Upper lobe of left lung (tissue), 6 donors: ENCODE results near the gene CYP4B1. TPM values are rescaled to one million over a fixed set of nuclear protein-coding genes. Genes with fewer than 3 reads are reported as not detected.

Source experiments
- ATAC-seq, 2 donors: fragments of 200-7000 bp; cut with Tn5 transposase; one replicate each; pipeline ENCODE4 v1.9.1; 2022; ENCODE audit warnings: mild to moderate bottlenecking in 2 of 2, moderate library complexity in 2 of 2; ENCODE audit not compliant: low FRiP score in 2 of 2
- DNase-seq, 2 donors: peaks; one replicate each; pipeline ENCODE4 v3.0.0-alpha.2; 2019 to 2020
- H3K27ac ChIP-seq, 4 donors: fragments of 200-600 bp; sonication (generic); one replicate each; pipeline ENCODE4 v1.5.1; 2016 to 2019
- H3K27me3 ChIP-seq, 4 donors: fragments of 200-600 bp; sonication (generic); one replicate each; pipeline ENCODE4 v1.5.1; 2017 to 2019
- H3K36me3 ChIP-seq, 4 donors: fragments of 200-600 bp; sonication (generic); one replicate each; pipeline ENCODE4 v1.5.1; 2016 to 2019
- H3K4me1 ChIP-seq, 4 donors: fragments of 200-600 bp; sonication (generic); one replicate each; pipeline ENCODE4 v1.5.1; 2018 to 2019
- H3K4me3 ChIP-seq, 4 donors: fragments of 200-600 bp; sonication (generic); one replicate each; pipeline ENCODE4 v1.5.1; 2017 to 2019; ENCODE audit warnings: mild to moderate bottlenecking in 2 of 4, moderate library complexity in 1 of 4
- H3K9me3 ChIP-seq, 4 donors: fragments of 200-600 bp; sonication (generic); one replicate each; pipeline ENCODE4 v1.5.1; 2018 to 2019
- CTCF ChIP-seq, 6 experiments: fragments of 450-650 bp in 4 of 6; fragments of 200-600 bp in 2 of 6; sonication (generic) in 2 of 6; IDR thresholded peaks; one replicate each; pipeline ENCODE4 v1.5.1; 2016 to 2019; ENCODE audit warnings: antibody characterized with exemption in 6 of 6
- EP300 ChIP-seq, 4 donors: sonication (generic); formaldehyde crosslinking; IDR thresholded peaks; one replicate each; pipeline ENCODE4 v1.5.1; 2017; ENCODE audit warnings: antibody characterized with exemption in 4 of 4, control low read depth in 2 of 4
- POLR2A ChIP-seq, 4 donors: fragments of 450-650 bp; IDR thresholded peaks; one replicate each; pipeline ENCODE4 v1.5.1; 2016 to 2017; ENCODE audit warnings: antibody characterized with exemption in 4 of 4, mild to moderate bottlenecking in 2 of 4
- POLR2AphosphoS5 ChIP-seq, 2 donors: sonication (generic); formaldehyde crosslinking; IDR thresholded peaks; one replicate each; pipeline ENCODE4 v1.5.1; 2017; ENCODE audit warnings: antibody characterized with exemption in 2 of 2
- WGBS, 2 donors: methylation state at CpG; one replicate each; pipeline ENCODE4 v1.1.5; 2017 to 2018; 5-methylcytosine and 5-hydroxymethylcytosine counted together
- total RNA-seq, 6 donors: library from RNA; depleted of rRNA in 4 of 6; stranded (reverse); fragments of >200 nt in 4 of 6; gene quantifications; one replicate each; pipeline versions ENCODE4 v1.1.0 to v1.2.1, GENCODE V29; 2016 to 2021
- donor health status: DM: no; HTN: no; CAD: no; lungs with moderate emphysema.
- donor health status: DM: no; HTN: yes; CAD: no; lungs with severe emphysema.

Gene CYP4B1
- total RNA-seq, 6 donors from 2014 or later, result 211 to 1,043 (median 640) TPM

- peaks cover 47 to 77% (median 59%) of the 10 kb centered on the region in 4 donors for H3K4me1 ChIP-seq
- 70 to 72% methylated on average over 1 of the region's 1 CpG for WGBS, 2 donors
- peak overlapping the region; percentile 89 to 95 (median 91) for H3K27ac ChIP-seq
Observed at GRCh38 chr1:46805755-46806154, 6.9 kb downstream of the CYP4B1 start.

GRCh38 chr1:46806196-46807020, 7.6 kb downstream of the CYP4B1 start:
- Histone ChIP-seq H3K36me3 (peaks cover 0 to 7% (median 5%) of the 10 kb centered on the region in 4 donors), H3K27ac (peak overlapping the region; percentile 89 to 95 (median 91)), H3K4me3 (peak overlapping the region in 2 of 4 donors; percentile 5 to 51), H3K4me1 (peaks cover 53 to 77% (median 61%) of the 10 kb centered on the region in 4 donors), H3K9me3 (no peaks in the 10 kb centered on the region), H3K27me3 (no peaks in the 10 kb centered on the region)
- ATAC-seq (peak; percentile 88 to 92), DNase-seq (peak in 1 of 2 donors; percentile 92)
- peak; percentile 85 to 94 for TF ChIP-seq POLR2AphosphoS5 (IDR thresholded peaks at IDR 0.05)
- TF ChIP-seq CTCF (IDR thresholded peaks at IDR 0.05), result no peak
- peak; percentile 88 to 99 (median 94) for TF ChIP-seq EP300 (IDR thresholded peaks at IDR 0.05)
- TF ChIP-seq POLR2A (IDR thresholded peaks at IDR 0.05), result peak in 2 of 4 donors; percentile 8 to 63
- 30 to 53% methylated on average over 12 to 13 of the region's 13 CpGs for WGBS, 2 donors

More at GRCh38 chr1:46805755-46806154, 6.9 kb downstream of the CYP4B1 start:
- Histone ChIP-seq H3K36me3 (peaks cover 0 to under 1% (median 0%) of the 10 kb centered on the region in 4 donors), H3K9me3 (no peaks in the 10 kb centered on the region), H3K27me3 (no peaks in the 10 kb centered on the region), H3K4me3 (peak overlapping the region in 2 of 4 donors; percentile 5 to 51)
- no peak for TF ChIP-seq CTCF (IDR thresholded peaks at IDR 0.05)
- no peak for TF ChIP-seq POLR2A (IDR thresholded peaks at IDR 0.05)
- TF ChIP-seq POLR2AphosphoS5 (IDR thresholded peaks at IDR 0.05), result no peak
- TF ChIP-seq EP300 (IDR thresholded peaks at IDR 0.05), result no peak
- no peak for ATAC-seq
- no peak for DNase-seq

GRCh38 chr1:46807046-46807972, 8.5 kb downstream of the CYP4B1 start:
- 52 to 54% methylated on average over 7 of the region's 7 CpGs for WGBS, 2 donors
- TF ChIP-seq CTCF (IDR thresholded peaks at IDR 0.05), result no peak
- no peak for TF ChIP-seq POLR2AphosphoS5 (IDR thresholded peaks at IDR 0.05)
- TF ChIP-seq EP300 (IDR thresholded peaks at IDR 0.05), result no peak
- no peak for TF ChIP-seq POLR2A (IDR thresholded peaks at IDR 0.05)
- H3K27ac ChIP-seq, result peak overlapping the region; percentile 89 to 95 (median 91)
- H3K27me3 ChIP-seq, result no peaks in the 10 kb centered on the region
- no peak for ATAC-seq
- no peak for DNase-seq
- no peaks in the 10 kb centered on the region for H3K9me3 ChIP-seq
- peaks cover 54 to 71% (median 62%) of the 10 kb centered on the region in 4 donors for H3K4me1 ChIP-seq
- H3K36me3 ChIP-seq, result peaks cover 0 to 12% (median 10%) of the 10 kb centered on the region in 4 donors
- no peak overlapping the region for H3K4me3 ChIP-seq

GRCh38 chr1:46809071-46809470, 10.2 kb downstream of the CYP4B1 start:
- Histone ChIP-seq H3K36me3 (peaks cover 9 to 29% (median 24%) of the 10 kb centered on the region in 4 donors), H3K4me1 (peaks cover 49 to 57% (median 54%) of the 10 kb centered on the region in 4 donors), H3K4me3 (no peak overlapping the region), H3K27me3 (no peaks in the 10 kb centered on the region), H3K9me3 (no peaks in the 10 kb centered on the region), H3K27ac (peak overlapping the region in 1 of 4 donors; percentile 55)
- 87 to 100% methylated on average over 1 of the region's 1 CpG for WGBS, 2 donors
- no peak for DNase-seq
- no peak for TF ChIP-seq POLR2A (IDR thresholded peaks at IDR 0.05)
- no peak for TF ChIP-seq POLR2AphosphoS5 (IDR thresholded peaks at IDR 0.05)
- TF ChIP-seq EP300 (IDR thresholded peaks at IDR 0.05), result no peak
- TF ChIP-seq CTCF (IDR thresholded peaks at IDR 0.05), result no peak
- no peak for ATAC-seq
